HEK293 (cell line): ENCODE results near the gene NOBOX.

ENCODE experiments used
- CTCF ChIA-PET: fragments of 350-600 bp; formaldehyde crosslinking; extraction: SDS; loops from one replicate; lab custom pipeline; 2021; ENCODE audit warnings: antibody characterized with exemption; lab: Yijun Ruan, JAX
- POLR2A ChIA-PET: fragments of 300-600 bp; formaldehyde crosslinking; extraction: SDS; loops from one replicate; lab custom pipeline; 2020; ENCODE audit warnings: antibody characterized with exemption, inconsistent platforms; lab: Yijun Ruan, JAX
- H3K27ac ChIP-seq: fragments of 200-500 bp; sonication (Bioruptor generic); 2 replicates; pipeline ENCODE4 v1.5.1; 2014; ENCODE audit warnings: low read depth, low read length, control low read depth, inconsistent platforms; ENCODE audit errors: extremely low read depth
- H3K36me3 ChIP-seq, 2 experiments: fragments of 200-500 bp in 1 of 2; sonication (Bioruptor generic) in 1 of 2; 1 replicate in 1 of 2; 2 replicates in 1 of 2; pipeline ENCODE4 v1.5.1; 2014 to 2017; ENCODE audit warnings: inconsistent platforms in 2 of 2, low read length in 2 of 2; ENCODE audit not compliant: control insufficient read depth in 2 of 2, insufficient read depth in 1 of 2
- H3K4me1 ChIP-seq: fragments of 200-500 bp; sonication (Bioruptor generic); 2 replicates; pipeline ENCODE4 v1.5.1; 2014; ENCODE audit warnings: mild to moderate bottlenecking, low read length, inconsistent platforms; ENCODE audit not compliant: control insufficient read depth, insufficient read depth
- H3K4me3 ChIP-seq: 2 replicates; pipeline ENCODE4 v1.5.1; 2011; ENCODE audit warnings: low read depth, mild to moderate bottlenecking, control low read depth, low read length, moderate library complexity
- H3K9me3 ChIP-seq: fragments of 200-500 bp; sonication (Bioruptor generic); 2 replicates; pipeline ENCODE4 v1.5.1; 2014; ENCODE audit warnings: low read depth, low read length, inconsistent platforms; ENCODE audit not compliant: control insufficient read depth, insufficient read depth
- AEBP2 ChIP-seq: fragments of 450-650 bp; formaldehyde crosslinking; IDR thresholded peaks from 2 replicates; pipeline ENCODE4 v1.5.1; 2016; ENCODE audit warnings: missing biosample characterization, missing genetic modification characterization, borderline replicate concordance
- SP3 ChIP-seq: fragments of 450-650 bp; formaldehyde crosslinking; IDR thresholded peaks from 2 replicates; pipeline ENCODE4 v1.5.1; 2016; ENCODE audit warnings: missing biosample characterization, missing genetic modification characterization
- ZBTB44 ChIP-seq: fragments of 450-650 bp; IDR thresholded peaks from 2 replicates; pipeline ENCODE4 v1.5.1; 2018; ENCODE audit warnings: missing biosample characterization, mild to moderate bottlenecking, missing genetic modification characterization
- ZFHX2 ChIP-seq: fragments of 450-650 bp; formaldehyde crosslinking; conservative IDR thresholded peaks from 2 replicates; pipeline ENCODE4 v1.5.1; 2016; ENCODE audit warnings: missing biosample characterization, missing genetic modification characterization
- ZFP3 ChIP-seq: fragments of 450-650 bp; formaldehyde crosslinking; IDR thresholded peaks from 2 replicates; pipeline ENCODE4 v1.5.1; 2016; ENCODE audit warnings: low read depth, missing biosample characterization, missing genetic modification characterization
- ZNF10 ChIP-seq: fragments of 450-650 bp; formaldehyde crosslinking; IDR thresholded peaks from 2 replicates; pipeline ENCODE4 v1.5.1; 2017; ENCODE audit warnings: missing biosample characterization, missing genetic modification characterization
- ZNF169 ChIP-seq: fragments of 450-650 bp; formaldehyde crosslinking; IDR thresholded peaks from 2 replicates; pipeline ENCODE4 v1.5.1; 2016; ENCODE audit warnings: missing biosample characterization, missing genetic modification characterization
- ZNF473 ChIP-seq: fragments of 450-650 bp; formaldehyde crosslinking; IDR thresholded peaks from 2 replicates; pipeline ENCODE4 v1.5.1; 2017; ENCODE audit warnings: missing biosample characterization, missing genetic modification characterization
- ZNF501 ChIP-seq: fragments of 450-650 bp; formaldehyde crosslinking; IDR thresholded peaks from 2 replicates; pipeline ENCODE4 v1.5.1; 2016; ENCODE audit warnings: missing biosample characterization, missing genetic modification characterization
- ZNF513 ChIP-seq: fragments of 450-650 bp; IDR thresholded peaks from 2 replicates; pipeline ENCODE4 v1.5.1; 2018; ENCODE audit warnings: missing biosample characterization, missing genetic modification characterization
- ZNF529 ChIP-seq: fragments of 450-650 bp; formaldehyde crosslinking; IDR thresholded peaks from 2 replicates; pipeline ENCODE4 v1.5.1; 2017; ENCODE audit warnings: missing genetic modification characterization, missing biosample characterization; ENCODE audit not compliant: insufficient replicate concordance
- ZNF549 ChIP-seq: fragments of 450-650 bp; IDR thresholded peaks from 2 replicates; pipeline ENCODE4 v1.5.1; 2018; ENCODE audit warnings: missing biosample characterization, missing genetic modification characterization, mild to moderate bottlenecking, inconsistent platforms, moderate library complexity
- ZNF571 ChIP-seq: fragments of 450-650 bp; formaldehyde crosslinking; IDR thresholded peaks from 2 replicates; pipeline ENCODE4 v1.5.0; 2017; ENCODE audit warnings: missing biosample characterization, missing genetic modification characterization
- ZNF600 ChIP-seq: fragments of 450-650 bp; formaldehyde crosslinking; IDR thresholded peaks from 2 replicates; pipeline ENCODE4 v1.5.1; 2016; ENCODE audit warnings: missing biosample characterization, missing genetic modification characterization
- ZNF664 ChIP-seq: fragments of 450-650 bp; formaldehyde crosslinking; IDR thresholded peaks from 2 replicates; pipeline ENCODE4 v1.5.1; 2016; ENCODE audit warnings: missing biosample characterization, missing genetic modification characterization
- ZNF776 ChIP-seq: fragments of 450-650 bp; formaldehyde crosslinking; IDR thresholded peaks from 2 replicates; pipeline ENCODE4 v1.5.0; 2017; ENCODE audit warnings: missing biosample characterization, missing genetic modification characterization, borderline replicate concordance
- ZNF777 ChIP-seq: fragments of 450-650 bp; formaldehyde crosslinking; IDR thresholded peaks from 2 replicates; pipeline ENCODE4 v1.5.1; 2017; ENCODE audit warnings: missing biosample characterization, missing genetic modification characterization, borderline replicate concordance
- ZSCAN30 ChIP-seq: fragments of 450-650 bp; IDR thresholded peaks from 2 replicates; pipeline ENCODE4 v1.5.1; 2018; ENCODE audit warnings: missing biosample characterization, mild to moderate bottlenecking, missing genetic modification characterization, moderate library complexity

Gene NOBOX

GRCh38 chr7:144391014-144391413 is 12.5 kb downstream of the NOBOX start:
- CTCF ChIA-PET = interaction anchor here (0.6 to 2.7 kb wide), 12 partner anchors 8 to 474 kb away, joined by 3 to 10 read pairs (median 4); no protein-coding TSS in a partner anchor
- peaks cover 3% of the 10 kb centered on the region; the same call in 1 of the 2 replicates for H3K4me1 ChIP-seq
- POLR2A ChIA-PET = no interaction called here
- TF ChIP-seq ZNF664 (tag by site-specific recombination) (no peak), ZNF501 (tag by site-specific recombination) (no peak), ZNF529 (tag by site-specific recombination) (no peak), ZNF169 (no peak), ZNF571 (tag by site-specific recombination) (no peak), ZNF777 (tag by site-specific recombination) (no peak), ZNF513 (no peak), ZFP3 (tag by site-specific recombination) (no peak)
- TF ChIP-seq, all 188 proteins: peak for 0
- no peak overlapping the region for H3K4me3 ChIP-seq
- H3K9me3 ChIP-seq = no peaks in the 10 kb centered on the region
- no peak overlapping the region for H3K27ac ChIP-seq
- no peaks in the 10 kb centered on the region for H3K36me3 ChIP-seq

- H3K9me3 ChIP-seq = no peaks in the 10 kb centered on the region
- H3K4me1 ChIP-seq = peaks cover 3% of the 10 kb centered on the region; the same call in 1 of the 2 replicates
- ChIA-PET CTCF (interaction anchor here (1.1 kb wide), 1 partner anchor 47 kb away, joined by 4 read pairs; no protein-coding TSS in a partner anchor), POLR2A (no interaction called here)
- no peaks in the 10 kb centered on the region for H3K36me3 ChIP-seq
- H3K27ac ChIP-seq = no peak overlapping the region
- TF ChIP-seq AEBP2 (tag by site-specific recombination) (no peak), ZNF10 (peak; percentile 90)
- no peak overlapping the region for H3K4me3 ChIP-seq
Observed at GRCh38 chr7:144390481-144390880, 13.0 kb downstream of the NOBOX start.

GRCh38 chr7:144388950-144389349 is 14.5 kb downstream of the NOBOX start:
- ChIA-PET CTCF (no interaction called here), POLR2A (no interaction called here)
- H3K4me3 ChIP-seq = no peak overlapping the region

More at GRCh38 chr7:144388950-144389349, 14.5 kb downstream of the NOBOX start:
- H3K36me3 ChIP-seq = no peaks in the 10 kb centered on the region
- no peak overlapping the region for H3K27ac ChIP-seq
- TF ChIP-seq SP3 (tag by site-specific recombination) (no peak), ZSCAN30 (tag by site-specific recombination) (no peak), ZNF776 (no peak), ZNF600 (tag by site-specific recombination) (no peak), ZNF473 (tag by site-specific recombination) (no peak), ZNF549 (tag by site-specific recombination) (no peak), ZBTB44 (tag by site-specific recombination) (no peak), ZFHX2 (tag by site-specific recombination) (no peak)
- no peaks in the 10 kb centered on the region for H3K9me3 ChIP-seq
- H3K4me1 ChIP-seq = peaks cover 3% of the 10 kb centered on the region; the same call in 1 of the 2 replicates
